ENCODE measurements around the gene NUTF2.
"Not testable (repeated sequence)": the region's sequence is repeated elsewhere in the genome, so short reads cannot be mapped to it uniquely, and the experiment has no call there.

NUTF2 gene

DNA sequence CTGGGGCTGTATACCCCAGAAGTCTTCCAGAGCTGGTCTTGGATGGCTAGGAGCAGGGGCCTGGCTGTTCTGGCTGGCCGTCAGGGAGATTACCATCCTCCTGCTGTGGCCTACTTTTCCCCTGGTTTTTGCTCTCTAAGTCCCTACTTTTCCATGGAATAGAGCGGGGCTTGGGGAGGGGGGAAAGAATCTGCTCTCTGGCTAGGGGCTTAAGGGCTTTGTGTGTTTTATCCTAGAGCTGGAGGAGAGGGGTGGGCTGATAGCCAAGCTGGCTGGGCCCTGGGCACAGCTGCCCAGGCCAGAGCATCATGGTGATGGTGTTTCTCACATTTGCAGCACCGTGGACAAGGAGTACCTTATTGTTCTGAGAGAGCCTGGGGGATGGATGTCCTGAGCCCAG is 41.6 kb downstream of the NUTF2 start:
- DNase-seq, result no peak

DNA sequence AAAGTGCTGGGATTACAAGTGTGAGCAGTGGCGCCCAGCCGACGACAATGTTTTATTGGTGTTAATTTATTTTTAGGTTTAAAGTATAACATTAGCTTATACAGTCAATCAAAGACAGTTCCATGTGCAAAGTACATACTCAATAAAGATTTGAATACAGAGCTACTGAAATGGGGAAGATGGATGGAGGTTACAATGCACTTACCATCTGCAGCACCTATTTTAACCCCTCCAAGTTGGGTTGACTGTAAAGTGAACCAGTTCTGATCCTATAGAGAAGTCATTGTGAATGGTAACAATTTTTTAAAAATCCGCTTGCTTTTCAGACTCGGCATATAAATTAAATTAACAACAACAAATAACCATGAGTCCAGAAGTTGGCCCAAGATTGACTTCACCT is 45.6 kb downstream of the NUTF2 start:
- DNase-seq, result no peak

DNA sequence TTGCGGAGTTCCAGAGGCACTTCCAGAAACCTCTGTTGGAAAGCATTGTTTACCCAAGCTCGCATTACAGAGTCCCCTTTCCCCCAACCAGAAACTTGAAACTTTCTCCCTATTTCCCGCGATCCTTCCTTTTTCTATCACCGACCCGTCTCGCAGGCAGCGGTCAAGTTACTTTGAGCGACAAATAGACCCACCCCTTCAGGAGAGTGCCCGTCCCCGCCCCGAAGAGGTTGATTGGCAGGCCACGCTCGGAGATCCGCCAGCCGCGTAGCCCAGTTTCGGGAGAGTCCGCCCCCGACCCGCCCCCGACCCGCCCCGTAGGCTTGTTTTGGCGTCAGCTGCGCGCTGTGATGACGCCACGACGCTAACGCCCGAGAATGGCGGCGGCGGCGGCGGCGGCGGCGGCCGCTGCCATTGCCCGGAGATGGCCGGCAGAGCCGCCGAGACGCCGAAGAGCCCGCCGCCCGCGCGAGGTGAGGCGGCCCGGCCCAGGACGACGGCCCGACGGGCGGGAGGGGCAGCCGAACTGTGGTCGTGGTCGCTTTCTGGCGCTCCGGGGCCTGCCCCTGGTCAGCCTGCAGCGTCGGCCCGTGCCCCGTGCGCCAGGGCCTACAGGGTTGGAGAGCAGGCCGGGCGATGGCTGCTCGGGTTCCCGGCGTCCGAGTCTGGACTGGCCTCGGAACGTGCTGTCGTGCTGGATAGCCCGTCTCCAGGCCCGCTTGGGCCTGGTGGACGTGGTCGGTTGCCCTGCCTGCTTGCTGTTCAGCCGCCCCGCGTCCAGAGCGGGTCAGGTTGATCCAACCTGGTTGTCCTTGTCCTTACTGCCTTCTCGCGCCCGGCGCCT is 46.4 kb downstream of the NUTF2 start, which contains the start of gene PSKH1:
Gene PSKH1, plus strand, starts transcription at position 356 of the 844 bp plus-strand sequence. CDS start 15,496 bp downstream, outside the sequence.
- DNase-seq, result peak; percentile 95

DNA sequence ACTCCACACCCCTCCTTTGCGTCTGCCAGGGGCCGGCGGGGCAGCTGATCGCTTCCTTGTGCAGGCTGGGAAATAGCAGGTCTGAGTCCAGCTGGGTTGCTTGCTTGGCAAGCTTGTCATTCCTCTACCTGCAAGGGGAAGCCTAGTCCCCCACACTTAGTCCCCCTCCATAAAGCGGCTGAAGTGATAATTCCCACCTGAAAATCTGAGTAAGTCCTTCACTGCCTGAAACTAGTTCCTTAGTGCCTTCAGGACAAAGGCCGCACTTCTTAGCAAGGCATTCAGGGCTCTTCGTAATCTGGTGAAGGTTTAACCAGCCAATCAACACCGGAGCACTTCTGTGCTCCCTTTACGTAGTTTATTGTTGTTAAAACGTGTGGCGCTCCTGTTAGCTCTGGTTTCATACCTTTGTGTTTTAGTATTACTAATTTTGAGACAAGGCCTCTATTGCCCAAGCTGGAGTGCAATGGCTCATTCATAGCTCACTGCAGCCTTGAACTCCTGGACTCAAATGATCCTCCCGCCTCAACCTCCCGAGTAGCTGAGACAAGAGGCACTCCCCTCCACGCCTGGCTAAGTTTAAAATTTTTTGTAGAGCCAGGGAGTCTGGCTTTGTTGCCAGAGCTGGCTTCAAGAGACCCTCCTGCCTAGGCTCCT is 47.1 kb downstream of the NUTF2 start:
- no peak for DNase-seq

DNA sequence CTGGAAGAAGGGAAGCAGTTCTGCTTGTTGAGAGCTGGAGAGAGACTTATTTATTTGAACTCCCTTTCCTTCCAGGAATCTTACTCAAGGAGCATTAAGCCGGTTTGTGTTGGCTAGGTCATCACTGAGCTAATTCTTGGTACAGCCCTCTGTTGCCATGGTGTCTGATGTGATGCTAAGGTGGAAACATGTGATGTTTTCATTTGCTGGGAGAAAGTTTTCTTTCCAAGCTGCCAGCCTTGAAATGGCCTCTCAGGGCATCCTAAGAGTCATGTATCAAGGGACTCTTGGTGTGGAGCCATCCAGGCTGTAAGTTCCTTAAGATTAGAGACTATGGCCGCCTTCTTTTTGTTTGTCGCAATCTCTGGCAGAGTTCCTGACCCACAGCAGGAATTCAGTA is 50.5 kb downstream of the NUTF2 start:
- DNase-seq, result no peak

DNA sequence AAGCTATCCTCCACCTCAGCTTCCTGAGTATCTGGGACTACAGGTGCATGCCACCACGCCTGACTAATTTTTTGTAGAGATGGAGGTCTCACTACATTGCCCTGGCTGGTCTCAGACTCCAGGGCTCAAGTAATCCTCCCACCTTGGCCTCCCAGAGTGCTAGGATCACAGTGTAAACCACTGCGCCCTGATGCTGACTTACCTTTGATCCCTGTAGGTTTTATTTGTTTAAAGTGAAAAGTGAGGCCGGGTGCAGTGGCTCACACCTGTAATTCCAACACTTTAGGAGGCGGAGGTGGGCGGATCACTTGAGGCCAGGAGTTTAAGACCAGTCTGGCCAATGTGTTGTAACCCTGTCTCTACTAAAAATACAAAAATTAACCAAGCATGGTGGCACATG is 55.0 kb downstream of the NUTF2 start:
- DNase-seq, result no peak

DNA sequence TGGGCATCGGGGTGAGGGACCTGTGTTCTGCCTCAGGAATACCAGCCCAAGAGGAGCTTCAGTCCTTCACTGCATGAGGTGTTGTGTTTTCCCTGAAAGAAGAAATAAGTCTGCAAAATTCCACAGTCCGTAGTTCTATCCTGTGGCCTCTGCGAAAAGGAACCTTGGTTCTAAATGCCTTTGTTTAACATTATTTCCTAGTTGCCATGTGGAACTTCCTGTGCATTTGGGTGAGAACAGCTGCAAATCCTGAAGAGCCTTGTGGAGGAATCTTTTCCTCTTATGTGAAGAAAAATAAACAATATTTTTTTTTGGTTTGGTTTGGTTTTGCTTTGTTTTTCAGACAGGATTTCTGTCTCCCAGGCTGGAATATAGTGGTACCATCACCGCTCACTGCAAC is 56.1 kb downstream of the NUTF2 start:
- DNase-seq, result no peak

DNA sequence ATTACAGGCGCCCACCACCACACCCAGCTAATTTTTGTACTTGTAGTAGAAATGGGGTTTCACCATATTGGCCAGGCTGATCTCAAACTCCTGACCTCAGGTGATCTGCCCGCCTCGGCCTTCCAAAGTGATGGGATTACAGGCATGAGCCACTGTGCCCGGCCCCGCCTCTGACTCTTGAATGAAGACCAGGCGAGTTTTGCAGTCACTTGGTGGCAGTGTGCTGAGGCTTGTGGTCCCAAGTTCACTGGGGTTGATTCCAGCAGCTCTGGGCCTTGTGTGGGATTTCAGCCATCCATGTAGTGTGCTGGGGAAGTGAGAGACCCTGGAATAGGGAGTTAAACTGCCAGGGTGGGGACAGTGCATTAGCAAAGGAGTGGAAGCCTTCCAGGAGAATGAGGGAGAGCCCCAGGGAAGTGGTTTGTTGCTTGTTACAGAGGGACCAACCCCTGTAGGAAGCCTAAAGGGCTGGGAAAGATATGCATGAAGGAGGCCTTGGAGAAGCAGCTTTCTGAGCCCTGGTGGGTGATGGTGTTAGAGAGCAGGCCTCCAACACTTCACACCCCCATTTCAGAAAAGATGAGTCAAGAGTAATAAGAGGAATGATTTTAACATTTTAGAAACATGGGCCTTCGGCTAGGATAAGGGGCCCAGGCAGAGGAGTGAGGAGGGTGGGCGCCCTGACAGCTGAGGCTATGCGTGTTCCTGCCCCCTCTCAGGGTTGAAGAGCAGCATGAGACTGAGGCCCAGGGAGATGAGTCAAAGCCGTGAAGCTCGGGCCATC is 60.9 kb downstream of the NUTF2 start:
- no peak for DNase-seq

DNA sequence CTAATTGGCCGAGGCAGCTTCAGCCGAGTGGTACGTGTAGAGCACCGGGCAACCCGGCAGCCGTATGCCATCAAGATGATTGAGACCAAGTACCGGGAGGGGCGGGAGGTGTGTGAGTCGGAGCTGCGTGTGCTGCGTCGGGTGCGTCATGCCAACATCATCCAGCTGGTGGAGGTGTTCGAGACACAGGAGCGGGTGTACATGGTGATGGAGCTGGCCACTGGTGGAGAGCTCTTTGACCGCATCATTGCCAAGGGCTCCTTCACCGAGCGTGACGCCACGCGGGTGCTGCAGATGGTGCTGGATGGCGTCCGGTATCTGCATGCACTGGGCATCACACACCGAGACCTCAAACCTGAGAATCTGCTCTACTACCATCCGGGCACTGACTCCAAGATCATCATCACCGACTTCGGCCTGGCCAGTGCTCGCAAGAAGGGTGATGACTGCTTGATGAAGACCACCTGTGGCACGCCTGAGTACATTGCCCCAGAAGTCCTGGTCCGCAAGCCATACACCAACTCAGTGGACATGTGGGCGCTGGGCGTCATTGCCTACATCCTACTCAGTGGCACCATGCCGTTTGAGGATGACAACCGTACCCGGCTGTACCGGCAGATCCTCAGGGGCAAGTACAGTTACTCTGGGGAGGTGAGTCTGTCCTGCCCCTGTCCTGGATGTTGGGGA is 62.5 kb downstream of the NUTF2 start:
- no peak for DNase-seq

DNA sequence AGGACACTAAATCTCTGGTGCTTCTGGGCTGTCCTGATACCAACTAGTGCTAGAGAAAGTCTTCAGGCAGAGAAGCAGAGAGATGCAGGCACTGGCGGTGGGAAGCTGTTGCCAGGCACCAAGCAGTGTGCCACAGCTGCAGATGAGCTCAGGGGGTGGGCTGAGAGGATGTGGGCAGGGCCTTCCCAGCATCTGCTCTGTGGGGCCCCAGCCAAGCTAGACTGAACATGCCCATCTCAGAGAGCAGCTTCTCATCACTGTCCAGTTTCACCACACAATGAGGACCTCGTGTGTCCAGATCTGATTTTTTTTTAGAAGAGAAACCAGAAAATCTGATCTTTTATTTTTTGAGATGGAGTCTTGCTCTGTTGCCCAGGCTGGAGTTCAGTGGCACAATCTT is 63.4 kb downstream of the NUTF2 start:
- DNase-seq, result no peak

DNA sequence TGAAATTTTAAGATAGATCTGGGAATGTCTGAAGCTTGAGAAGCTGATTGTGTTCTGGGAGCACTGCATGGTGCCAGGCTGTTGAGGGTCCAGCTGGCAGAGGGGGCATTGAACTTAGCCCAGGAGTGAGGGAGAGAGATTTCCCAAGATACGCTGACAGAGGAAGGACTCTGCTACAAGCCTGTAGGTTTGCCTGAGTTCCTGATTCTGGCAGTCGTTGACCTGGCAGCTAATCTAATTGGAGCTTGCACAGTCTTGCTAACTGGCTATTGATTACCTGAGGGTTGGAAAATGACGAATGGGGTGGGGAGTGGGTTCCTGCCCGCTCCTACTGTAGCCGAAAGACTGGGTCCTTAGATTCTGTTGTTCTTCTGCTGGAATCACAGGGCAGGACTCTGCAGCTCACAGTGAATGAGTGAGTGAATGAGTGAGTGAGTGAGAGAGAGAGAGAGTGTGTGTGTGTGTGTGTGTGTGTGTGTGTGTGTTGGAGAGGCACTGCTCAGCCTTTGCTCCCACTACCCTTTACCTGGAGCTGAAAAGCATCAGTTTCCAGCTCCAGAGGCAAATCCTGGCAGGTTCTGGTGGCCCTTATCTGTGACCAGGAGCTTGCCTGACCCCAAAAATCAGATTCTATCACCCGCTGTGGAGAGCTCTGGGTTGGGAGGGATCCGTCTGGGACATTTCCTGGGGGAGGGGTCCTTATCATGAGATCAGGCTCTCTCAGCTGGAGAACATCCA is 68.2 kb downstream of the NUTF2 start:
- DNase-seq, result no peak

DNA sequence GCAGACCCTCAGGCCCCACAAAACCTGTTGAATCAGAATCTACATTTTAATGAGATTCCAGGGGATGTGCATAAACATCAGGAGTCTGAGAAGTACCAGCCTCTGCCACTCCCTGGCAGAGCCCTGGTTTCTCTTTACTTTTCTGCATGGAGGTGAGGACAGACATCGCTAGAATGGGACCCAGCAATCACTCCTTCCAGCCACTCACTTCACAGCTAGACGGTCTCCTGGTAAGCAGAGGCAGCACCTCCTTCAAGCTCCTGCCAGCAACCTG is 68.7 kb downstream of the NUTF2 start:
- DNase-seq, result not testable (repeated sequence)

DNA sequence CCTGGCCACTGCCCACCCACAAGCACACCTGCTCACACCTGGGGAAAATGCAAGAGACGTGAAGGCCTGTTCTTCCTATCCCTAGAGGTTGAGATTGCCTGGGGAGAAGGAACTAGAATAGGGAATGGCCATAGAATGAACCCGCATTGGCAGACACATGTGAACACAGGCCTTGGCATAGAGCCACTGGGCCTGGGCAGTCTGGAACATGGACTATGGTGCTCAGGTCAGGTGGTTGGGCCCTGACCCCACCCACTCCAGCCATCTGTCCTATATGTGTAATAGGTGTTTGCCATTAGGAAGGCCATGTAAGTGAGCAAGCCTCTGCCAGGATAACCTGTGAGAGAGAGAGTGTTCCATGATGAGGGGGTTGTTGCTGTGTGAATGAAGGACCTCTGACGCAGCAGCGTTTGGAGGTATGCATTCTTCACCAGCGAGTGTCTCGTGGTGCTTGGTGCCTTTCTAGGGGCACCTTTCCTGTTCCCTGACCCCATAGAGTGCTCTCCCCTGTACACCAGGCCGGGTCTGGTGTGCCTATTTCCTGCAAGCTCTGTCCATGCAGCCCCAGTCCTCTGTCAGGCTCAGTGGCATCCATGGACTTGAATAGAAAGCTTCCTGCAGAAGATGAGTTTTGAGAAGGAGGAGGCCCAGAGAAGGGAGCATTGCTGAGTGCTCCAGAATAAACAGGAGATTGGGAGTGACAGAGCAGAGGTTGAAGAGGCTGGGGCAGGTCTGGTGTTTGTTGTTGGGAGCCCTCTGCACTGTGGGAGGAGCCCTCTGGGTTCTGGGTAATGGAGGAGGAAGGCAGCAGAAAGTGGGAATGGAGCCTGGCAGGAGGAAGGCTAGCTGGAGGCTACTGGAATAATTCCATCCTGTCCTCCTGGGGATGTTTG is 69.3 kb downstream of the NUTF2 start:
- DNase-seq, result no peak

DNA sequence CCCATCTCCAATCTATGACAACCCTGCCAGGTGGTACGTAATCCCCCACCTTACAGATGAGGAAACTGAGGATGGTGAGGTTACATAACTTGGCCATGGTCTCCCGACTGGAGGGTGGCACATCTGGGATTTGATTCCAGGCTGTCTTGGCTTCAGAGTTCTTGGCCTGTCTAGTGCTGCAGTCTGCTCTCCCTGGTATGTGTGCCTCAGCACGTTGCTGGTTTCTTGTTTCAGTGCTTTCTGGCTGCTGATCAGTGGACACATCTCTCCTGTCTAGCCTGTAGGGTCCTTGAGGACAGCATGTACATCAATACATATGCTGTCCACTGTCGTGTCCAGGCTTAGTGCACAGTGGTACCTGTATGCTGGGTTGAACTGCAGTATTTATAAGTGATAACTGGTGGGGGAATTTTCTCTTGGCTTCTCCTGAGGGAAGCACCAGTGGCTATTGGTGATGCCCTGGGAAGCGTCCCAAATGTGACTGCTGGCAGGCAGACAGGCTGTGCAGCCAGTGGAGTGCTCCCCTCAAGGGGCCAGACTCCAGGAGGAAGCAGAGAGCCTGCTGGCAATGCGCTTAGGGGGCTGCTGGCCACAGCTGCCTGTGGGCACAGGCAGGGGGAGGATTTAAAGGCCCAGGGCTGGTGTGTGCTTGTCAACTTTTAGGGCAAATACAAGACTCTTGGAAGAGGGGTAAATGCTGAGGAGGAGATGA is 70.6 kb downstream of the NUTF2 start:
- DNase-seq, result no peak

DNA sequence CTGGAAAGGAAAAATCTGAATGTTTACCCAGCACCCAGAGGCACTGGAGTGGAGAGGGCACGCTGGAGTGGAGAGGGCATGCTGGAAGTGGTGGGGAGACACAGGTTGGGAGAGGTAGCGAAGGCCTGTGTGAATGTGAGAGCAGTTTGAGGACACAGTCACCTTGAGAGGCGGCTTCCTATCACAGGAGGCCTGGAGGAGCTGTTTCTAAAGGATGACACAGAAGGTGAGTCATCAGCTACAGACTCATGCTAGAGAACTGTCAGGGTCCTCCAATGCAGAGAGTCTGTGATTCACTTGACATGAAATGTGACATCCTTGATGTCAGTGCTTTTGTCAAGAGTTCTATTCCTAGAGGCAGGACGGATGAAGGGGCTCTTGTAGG is 71.1 kb downstream of the NUTF2 start:
- DNase-seq, result peak; percentile 51

DNA sequence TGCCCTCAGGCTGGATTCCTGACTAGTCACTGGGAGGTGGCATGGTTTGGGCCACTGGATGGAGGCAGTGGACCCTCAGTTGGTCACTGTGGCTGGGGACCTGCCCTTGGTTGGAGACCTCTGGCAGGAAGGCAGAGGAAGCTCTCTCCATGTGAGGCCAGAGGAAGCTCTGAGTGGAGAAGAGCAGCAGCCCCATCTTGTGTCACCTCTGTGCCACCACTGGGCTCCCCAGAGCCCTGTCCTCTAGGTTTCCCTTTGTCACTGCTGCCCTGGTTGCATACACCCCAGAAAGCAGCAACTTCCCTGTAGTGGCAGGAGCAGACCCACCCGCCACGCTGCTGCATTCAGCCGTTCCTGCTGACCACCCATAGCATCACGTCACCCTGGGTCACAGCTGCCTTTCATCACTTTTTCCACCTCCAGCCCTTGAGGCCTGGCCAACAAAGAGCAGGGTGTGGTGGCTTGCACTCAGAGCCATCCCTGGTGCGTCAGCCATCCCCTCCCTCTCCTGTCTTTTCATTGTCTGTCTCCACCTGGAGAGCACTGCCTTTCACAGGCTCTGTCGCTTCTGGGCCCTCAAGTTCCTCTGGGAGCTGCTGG is 73.0 kb downstream of the NUTF2 start:
- no peak for DNase-seq
